H1 (cell line): ENCODE data around the gene NFKBIZ. TPM values are rescaled to one million over a fixed set of nuclear protein-coding genes. Genes with fewer than 3 reads are reported as not detected.

ENCODE experiments used
- CTCF ChIA-PET: fragments of 300-600 bp; sonication (Branson Sonifier 250); formaldehyde crosslinking; loops from one replicate; lab custom pipeline; 2021; ENCODE audit not compliant: partially characterized antibody; lab: Charles Lee
- POLR2A ChIA-PET: fragments of 300-600 bp; sonication (Branson Sonifier 250); formaldehyde crosslinking; loops from one replicate; lab custom pipeline; 2021; ENCODE audit warnings: inconsistent platforms; ENCODE audit not compliant: partially characterized antibody; lab: Charles Lee
- DNase-seq, 2 experiments: peaks; one replicate each; pipeline versions ENCODE4 v3.0.0 to v3.0.0-alpha.2; 2010 to 2022; ENCODE audit warnings: low spot score in 2 of 2, low read depth in 1 of 2, mixed read lengths in 1 of 2
- FAIRE-seq: peaks from 2 replicates; lab custom pipeline; 2011; peaks lifted over from hg19 to GRCh38; lab: Jason Lieb, UNC
- H2AFZ ChIP-seq: 2 replicates; pipeline ENCODE4 v1.8.1; 2012; ENCODE audit warnings: low read length, inconsistent platforms
- H2AK5ac ChIP-seq: 2 replicates; pipeline ENCODE4 v1.6.1; 2013; ENCODE audit warnings: low read depth, low read length
- H2BK120ac ChIP-seq: replicated peaks from 2 replicates; pipeline ENCODE3; 2013; ENCODE audit warnings: low read depth, low read length, inconsistent platforms
- H2BK12ac ChIP-seq: 2 replicates; pipeline ENCODE4 v1.6.1; 2013; ENCODE audit warnings: low read depth, low read length
- H2BK15ac ChIP-seq: 2 replicates; pipeline ENCODE4 v1.6.1; 2013; ENCODE audit warnings: low read length
- H2BK20ac ChIP-seq: 2 replicates; pipeline ENCODE4 v1.6.1; 2013; ENCODE audit warnings: low read length
- H2BK5ac ChIP-seq: 2 replicates; pipeline ENCODE4 v1.6.1; 2013; ENCODE audit warnings: low read depth, low read length
- H3K14ac ChIP-seq: 2 replicates; pipeline ENCODE4 v1.6.1; 2013; ENCODE audit warnings: inconsistent platforms; ENCODE audit not compliant: insufficient read length
- H3K18ac ChIP-seq: 2 replicates; pipeline ENCODE4 v1.6.1; 2013; ENCODE audit warnings: low read length; ENCODE audit errors: extremely low read depth
- H3K23ac ChIP-seq: 2 replicates; pipeline ENCODE4 v1.6.1; 2013; ENCODE audit warnings: inconsistent platforms; ENCODE audit not compliant: insufficient read length
- H3K23me2 ChIP-seq: 2 replicates; pipeline ENCODE4 v1.6.1; 2013; ENCODE audit warnings: low read depth, low read length
- H3K27ac ChIP-seq: 2 replicates; pipeline ENCODE4 v1.6.1; 2011; ENCODE audit warnings: low read depth, low read length, inconsistent platforms
- H3K27me3 ChIP-seq, 4 experiments: replicated peaks in 1 of 4; 1 replicate in 1 of 4; 2 replicates in 3 of 4; pipeline versions ENCODE4 v1.6.1 to v1.8.1; 2011 to 2013; ENCODE audit warnings: low read length in 3 of 4, mild to moderate bottlenecking in 3 of 4, inconsistent platforms in 2 of 4, mixed read lengths in 2 of 4, moderate library complexity in 1 of 4; ENCODE audit not compliant: control insufficient read depth in 3 of 4, insufficient read depth in 3 of 4; ENCODE audit errors: extremely low read depth in 1 of 4
- H3K36me3 ChIP-seq, 4 experiments: 2 replicates each; pipeline versions ENCODE4 v1.6.1 to v1.8.1; 2011 to 2013; ENCODE audit warnings: mild to moderate bottlenecking in 4 of 4, low read length in 3 of 4, moderate library complexity in 2 of 4, control low read depth in 1 of 4, inconsistent platforms in 1 of 4; ENCODE audit not compliant: insufficient read depth in 4 of 4, control insufficient read depth in 2 of 4
- H3K4ac ChIP-seq: replicated peaks from 2 replicates; pipeline ENCODE3; 2013; ENCODE audit warnings: low read length, low read depth, mixed read lengths, inconsistent platforms; ENCODE audit not compliant: insufficient read length
- H3K4me1 ChIP-seq, 4 experiments: replicated peaks in 1 of 4; 1 replicate in 1 of 4; 2 replicates in 3 of 4; pipeline versions ENCODE4 v1.6.1 to v1.8.1; 2011 to 2013; ENCODE audit warnings: low read length in 3 of 4, inconsistent platforms in 2 of 4, mixed read lengths in 1 of 4; ENCODE audit not compliant: insufficient read depth in 4 of 4, control insufficient read depth in 3 of 4
- H3K4me2 ChIP-seq, 2 experiments: 2 replicates each; pipeline versions ENCODE4 v1.6.1 to v1.8.1; 2011 to 2013; ENCODE audit warnings: low read depth in 2 of 2, low read length in 2 of 2, control low read depth in 1 of 2, inconsistent platforms in 1 of 2, mild to moderate bottlenecking in 1 of 2; ENCODE audit not compliant: insufficient read depth in 1 of 2
- H3K4me3 ChIP-seq, 4 experiments: fragments of 200-600, 300-600 bp in 1 of 4; sonication (generic), shearing (Covaris generic), sonication (Bioruptor Twin) in 1 of 4; 2 replicates each; pipeline versions ENCODE4 v1.5.1 to v1.8.1; 2011 to 2016; ENCODE audit warnings: low read length in 4 of 4, low read depth in 3 of 4, control low read depth in 2 of 4, inconsistent platforms in 2 of 4, mild to moderate bottlenecking in 2 of 4, mixed read lengths in 1 of 4, moderate library complexity in 1 of 4; ENCODE audit not compliant: insufficient read depth in 2 of 4; ENCODE audit errors: extremely low read depth in 1 of 4
- H3K56ac ChIP-seq: replicated peaks from 2 replicates; pipeline ENCODE3; 2013; ENCODE audit warnings: low read depth, mild to moderate bottlenecking, mixed read lengths, low read length, inconsistent platforms; ENCODE audit not compliant: insufficient read length
- H3K79me1 ChIP-seq: 2 replicates; pipeline ENCODE4 v1.6.1; 2013; ENCODE audit warnings: low read depth, low read length, control low read depth
- H3K79me2 ChIP-seq, 2 experiments: 2 replicates each; pipeline versions ENCODE4 v1.6.1 to v1.8.1; 2012 to 2013; ENCODE audit warnings: low read length in 2 of 2, mild to moderate bottlenecking in 2 of 2, inconsistent platforms in 1 of 2; ENCODE audit not compliant: insufficient read depth in 2 of 2, control insufficient read depth in 1 of 2
- H3K9ac ChIP-seq, 4 experiments: replicated peaks in 1 of 4; 1 replicate in 1 of 4; 2 replicates in 3 of 4; pipeline versions ENCODE4 v1.6.1 to v1.8.1; 2011 to 2013; ENCODE audit warnings: low read depth in 3 of 4, low read length in 3 of 4, control low read depth in 2 of 4, mild to moderate bottlenecking in 2 of 4, moderate library complexity in 2 of 4, inconsistent platforms in 1 of 4; ENCODE audit errors: extremely low read depth in 1 of 4
- H3K9me3 ChIP-seq, 2 experiments: 2 replicates each; pipeline versions ENCODE4 v1.6.1 to v1.8.1; 2012 to 2013; ENCODE audit warnings: mild to moderate bottlenecking in 2 of 2, moderate library complexity in 2 of 2, control low read depth in 1 of 2, inconsistent platforms in 1 of 2, low read depth in 1 of 2, low read length in 1 of 2, mixed read lengths in 1 of 2; ENCODE audit not compliant: insufficient read depth in 2 of 2
- H4K20me1 ChIP-seq, 2 experiments: replicated peaks in 1 of 2; 2 replicates each; pipeline versions ENCODE3 to v1.8.1; 2011 to 2013; ENCODE audit warnings: inconsistent platforms in 2 of 2, low read length in 2 of 2, mild to moderate bottlenecking in 1 of 2; ENCODE audit not compliant: insufficient read depth in 2 of 2, control insufficient read depth in 1 of 2
- H4K5ac ChIP-seq: 2 replicates; pipeline ENCODE4 v1.6.1; 2013; ENCODE audit warnings: low read length, low read depth, mixed read lengths, inconsistent platforms; ENCODE audit not compliant: insufficient read length
- H4K8ac ChIP-seq: 2 replicates; pipeline ENCODE4 v1.8.0; 2013; ENCODE audit warnings: mild to moderate bottlenecking, moderate library complexity, low read length, inconsistent platforms; ENCODE audit not compliant: insufficient read depth; ENCODE audit errors: extremely low read depth
- H4K91ac ChIP-seq: replicated peaks from 2 replicates; pipeline ENCODE3; 2013; ENCODE audit warnings: low read length, mixed read lengths, inconsistent platforms; ENCODE audit not compliant: insufficient read length
- ASH2L ChIP-seq: fragments of 200-600, 300-600 bp; sonication (generic); IDR thresholded peaks from one replicate; pipeline ENCODE4 v1.7.1; 2017; ENCODE audit warnings: low read length
- BACH1 ChIP-seq: IDR thresholded peaks from 2 replicates; pipeline ENCODE4 v1.6.1; 2012; ENCODE audit warnings: low read length, improper control_type of control experiment
- CBX5 ChIP-seq: fragments of 300-800, 300-1000 bp; sonication (generic); IDR thresholded peaks from 2 replicates; pipeline ENCODE4 v1.7.1; 2016; ENCODE audit warnings: antibody characterized with exemption, low read length, low read depth
- CHD1 ChIP-seq: IDR thresholded peaks from 2 replicates; pipeline ENCODE4 v1.6.1; 2012; ENCODE audit warnings: low read depth, low read length, improper control_type of control experiment
- JUN ChIP-seq: IDR thresholded peaks from 2 replicates; pipeline ENCODE4 v1.6.1; 2011; ENCODE audit warnings: low read depth, mild to moderate bottlenecking, improper control_type of control experiment, low read length
- JUND ChIP-seq: IDR thresholded peaks from 2 replicates; pipeline ENCODE4 v1.6.1; 2011; ENCODE audit warnings: mild to moderate bottlenecking, improper control_type of control experiment, low read length
- MAFK ChIP-seq: IDR thresholded peaks from 2 replicates; pipeline ENCODE4 v1.6.1; 2012; ENCODE audit warnings: low read depth, mild to moderate bottlenecking, improper control_type of control experiment, low read length
- NRF1 ChIP-seq: IDR thresholded peaks from 2 replicates; pipeline ENCODE4 v1.6.1; 2011; ENCODE audit warnings: mild to moderate bottlenecking, low read depth, low read length, improper control_type of control experiment
- PHF8 ChIP-seq: fragments of 200-600 bp; sonication (generic); conservative IDR thresholded peaks from 2 replicates; pipeline ENCODE4 v1.7.1; 2012; ENCODE audit warnings: low read depth, mild to moderate bottlenecking, inconsistent platforms, low read length, moderate library complexity
- POLR2AphosphoS5 ChIP-seq: IDR thresholded peaks from 2 replicates; pipeline ENCODE4 v1.6.1; 2011; ENCODE audit warnings: low read depth, low read length
- POU5F1 ChIP-seq: IDR thresholded peaks from 2 replicates; pipeline ENCODE4 v1.6.1; 2011; ENCODE audit warnings: low read depth, mild to moderate bottlenecking, low read length, moderate library complexity
- RBBP5 ChIP-seq: IDR thresholded peaks from 2 replicates; pipeline ENCODE4 v1.7.1; 2012; ENCODE audit warnings: low read depth, mild to moderate bottlenecking, inconsistent platforms, low read length, moderate library complexity, borderline replicate concordance
- RNF2 ChIP-seq: fragments of 200-900, 300-1000 bp; sonication (generic); IDR thresholded peaks from 2 replicates; pipeline ENCODE4 v1.7.1; 2016; ENCODE audit warnings: borderline replicate concordance, low read depth, mild to moderate bottlenecking, antibody characterized with exemption, low read length; ENCODE audit not compliant: poor library complexity, severe bottlenecking; ENCODE audit errors: missing control alignments
- SP1 ChIP-seq: IDR thresholded peaks from 2 replicates; pipeline ENCODE4 v1.6.1; 2011; ENCODE audit warnings: low read depth, low read length
- SRF ChIP-seq: IDR thresholded peaks from 2 replicates; pipeline ENCODE4 v1.6.1; 2011; ENCODE audit warnings: mild to moderate bottlenecking, low read depth, low read length, moderate library complexity
- polyA plus RNA-seq, 7 experiments: library from polyadenylated mRNA; depleted of rRNA in 3 of 7; stranded (reverse) in 5 of 7; unstranded in 2 of 7; fragments of >200 nt in 5 of 7; fragments of 200-250 nt in 2 of 7; gene quantifications; 1 replicate in 5 of 7; 2 replicates in 1 of 7; 4 replicates in 1 of 7; pipeline versions ENCODE4 v1.2.1 to v1.2.3, GENCODE V29; 2011 to 2013; ENCODE audit warnings: missing spikeins in 2 of 7, mixed read lengths in 2 of 7
- total RNA-seq: library from RNA; stranded (reverse); fragmentation: NEBNext Ultra II Directional; extraction: Animal tissue kit (Norgen Biotek cat#: 25700); gene quantifications from 2 replicates; pipeline ENCODE4 v1.2.1, GENCODE V29; 2021

NFKBIZ gene
- total and polyA plus RNA-seq, 2 of the 8 experiments (the other 6 are each of a cell fraction or from before 2014, with no cell fraction given) = 7.2 to 24.5 TPM

DNA sequence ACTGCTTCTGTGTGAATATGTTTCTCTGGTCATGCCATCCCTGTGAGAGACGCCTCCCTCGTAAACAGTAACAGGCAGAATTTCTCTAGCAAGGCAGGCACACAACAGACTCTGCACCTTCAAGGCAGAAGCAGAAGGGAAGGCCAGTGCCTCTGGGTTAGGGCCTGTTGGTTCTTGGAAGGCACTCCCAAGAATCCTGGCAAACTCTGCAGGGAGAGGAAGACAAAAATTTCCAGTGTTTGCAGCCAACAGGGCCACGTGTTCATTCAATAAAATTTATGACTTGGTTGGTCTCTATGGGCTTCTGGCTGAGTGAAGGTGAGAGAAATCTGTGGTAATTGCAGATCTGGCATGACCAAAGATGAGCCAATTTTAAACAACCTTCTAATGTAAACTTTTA lies 39.3 kb downstream of the NFKBIZ start (continued):
- no peak for TF ChIP-seq CHD1

DNA sequence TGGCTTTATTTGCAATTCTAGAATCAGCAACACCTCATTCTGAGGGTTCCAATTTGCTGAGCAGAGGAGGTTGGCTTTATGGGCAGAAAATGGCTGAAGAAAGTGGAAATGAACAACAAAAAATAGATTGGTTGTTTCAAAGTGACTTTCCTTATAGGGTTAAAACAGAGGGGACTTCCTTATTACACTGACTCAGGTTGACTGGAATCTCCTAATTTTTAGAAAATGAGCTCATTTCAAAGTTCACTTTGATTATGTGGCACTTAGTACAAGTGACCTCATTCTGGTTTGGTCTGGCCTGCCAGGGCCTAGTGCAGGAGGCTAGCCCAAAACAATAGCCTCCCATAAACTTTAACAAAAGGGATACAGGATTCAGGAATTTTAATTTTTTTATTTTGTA lies 41.4 kb downstream of the NFKBIZ start:
- Histone ChIP-seq H2BK12ac (no peak overlapping the region), H2BK15ac (no peak overlapping the region), H2BK120ac (no peak overlapping the region), H3K23me2 (no peaks in the 10 kb centered on the region), H3K4me2 (no peak overlapping the region), H2AK5ac (no peak overlapping the region), H3K27me3 (no peaks in the 10 kb centered on the region), H2BK20ac (no peak overlapping the region), H3K27ac (no peak overlapping the region), H3K9me3 (0 out of 4 replicates have a peak, but pooled peaks cover 0 to 3% of the 10 kb centered on the region in 2 experiments), H3K79me1 (no peaks in the 10 kb centered on the region), H3K23ac (no peak overlapping the region), H2AFZ (no peak overlapping the region), H3K36me3 (no peaks in the 10 kb centered on the region), H3K4me1 (no peaks in the 10 kb centered on the region), H2BK5ac (no peak overlapping the region), H3K4me3 (no peak overlapping the region), H3K4ac (no peak overlapping the region), H3K9ac (no peak overlapping the region), H3K56ac (no peak overlapping the region), H3K14ac (no peak overlapping the region), H4K20me1 (no peaks in the 10 kb centered on the region), H4K8ac (no peak overlapping the region), H4K5ac (no peak overlapping the region), H4K91ac (no peak overlapping the region), H3K18ac (no peak overlapping the region), H3K79me2 (no peaks in the 10 kb centered on the region)
- ChIA-PET CTCF (interaction anchor here (0.6 to 0.8 kb wide), 2 partner anchors 9 to 157 kb away, joined by 3 read pairs; no protein-coding TSS in a partner anchor), POLR2A (no interaction called here)
- DNase-seq = no peak
- FAIRE-seq = no peak
- no peak for TF ChIP-seq POLR2AphosphoS5
- no peak for TF ChIP-seq RNF2
- no peak for TF ChIP-seq BACH1
- no peak for TF ChIP-seq RBBP5
- TF ChIP-seq MAFK = no peak
- TF ChIP-seq POU5F1 = no peak
- no peak for TF ChIP-seq NRF1
- TF ChIP-seq JUN = no peak
- no peak for TF ChIP-seq JUND
- no peak for TF ChIP-seq CBX5
- TF ChIP-seq ASH2L = no peak
- no peak for TF ChIP-seq PHF8
- no peak for TF ChIP-seq SRF
- TF ChIP-seq SP1 = no peak
